K562 (cell line): ENCODE measurements around the gene MAPK4. TPM values are rescaled to one million over a fixed set of nuclear protein-coding genes. Genes with fewer than 3 reads are reported as not detected.

Experiments
- ATAC-seq: fragments of 200-7000 bp; cut with Tn5 transposase; 3 replicates; pipeline ENCODE4 v1.9.1; 2020; ENCODE audit warnings: moderate library complexity
- BruUV-seq: library from RNA; stranded (reverse); fragments of 400-500 nt; replicated peaks from 2 replicates; lab custom pipeline; 2021; lab: Mats Ljungman, UMichigan
- CTCF ChIA-PET: fragments of 300-600 bp; formaldehyde crosslinking; extraction: SDS; loops from one replicate; lab custom pipeline; 2021; ENCODE audit warnings: low intra/inter-chr PET ratio; lab: Yijun Ruan, JAX
- POLR2A ChIA-PET: fragments of 300-600, 350-650 bp; sonication (Branson Sonifier 250); formaldehyde crosslinking; extraction: SDS; loops from one replicate; lab custom pipeline; 2021; ENCODE audit warnings: antibody characterized with exemption, inconsistent platforms; lab: Yijun Ruan, JAX
- DNase-seq, 4 experiments: peaks; one replicate each; pipeline versions ENCODE4 v3.0.0 to v3.0.0-alpha.2; 2011 to 2018; ENCODE audit warnings: low spot score in 3 of 4, mixed read lengths in 3 of 4; ENCODE audit errors: extremely low read depth in 1 of 4
- FAIRE-seq: peaks from 2 replicates; lab custom pipeline; 2011; peaks lifted over from hg19 to GRCh38; lab: Jason Lieb, UNC
- H2AFZ ChIP-seq: 2 replicates; pipeline ENCODE4 v1.6.0; 2011; ENCODE audit warnings: low read depth, low read length, control low read depth, inconsistent platforms
- H3K27ac ChIP-seq: fragments of 200-600 bp; 3 replicates; pipeline ENCODE4 v1.8.0; 2011; ENCODE audit warnings: low read depth, mild to moderate bottlenecking, control low read depth, inconsistent platforms, low read length, moderate library complexity, mixed read lengths; ENCODE audit errors: extremely low read depth
- H3K27me3 ChIP-seq, 2 experiments: fragments of 300-600 bp in 1 of 2; 2 replicates in 1 of 2; 3 replicates in 1 of 2; pipeline versions ENCODE4 v1.6.0 to v1.8.0; 2011; ENCODE audit warnings: inconsistent platforms in 2 of 2, low read length in 2 of 2, mild to moderate bottlenecking in 1 of 2, mixed read lengths in 1 of 2, moderate library complexity in 1 of 2; ENCODE audit not compliant: control insufficient read depth in 2 of 2, insufficient read depth in 2 of 2
- H3K36me3 ChIP-seq: fragments of 300-600 bp; 3 replicates; pipeline ENCODE4 v1.8.0; 2011; ENCODE audit warnings: mild to moderate bottlenecking, low read length, inconsistent platforms; ENCODE audit not compliant: control insufficient read depth, insufficient read depth
- H3K4me1 ChIP-seq, 2 experiments: fragments of 200-600 bp in 1 of 2; replicated peaks in 1 of 2; 2 replicates in 1 of 2; 3 replicates in 1 of 2; pipeline versions ENCODE4 v1.5.1 to v1.8.0; 2011; ENCODE audit warnings: inconsistent platforms in 2 of 2, low read length in 2 of 2, mild to moderate bottlenecking in 1 of 2, mixed read lengths in 1 of 2, moderate library complexity in 1 of 2; ENCODE audit not compliant: control insufficient read depth in 2 of 2, insufficient read depth in 2 of 2
- H3K4me2 ChIP-seq: 2 replicates; pipeline ENCODE4 v1.6.1; 2011; ENCODE audit warnings: low read length, control low read depth, inconsistent platforms, mixed read lengths; ENCODE audit not compliant: insufficient read depth
- H3K4me3 ChIP-seq: fragments of 200-600 bp; sonication (generic), shearing (Covaris generic); 2 replicates; pipeline ENCODE4 v1.5.1; 2016; ENCODE audit warnings: control low read depth, inconsistent platforms
- H3K79me2 ChIP-seq: fragments of 200-600 bp; 3 replicates; pipeline ENCODE4 v1.8.0; 2011; ENCODE audit warnings: low read length, inconsistent platforms; ENCODE audit not compliant: control insufficient read depth, insufficient read depth
- H3K9ac ChIP-seq, 2 experiments: 2 replicates each; pipeline versions ENCODE4 v1.6.0 to v1.6.1; 2011; ENCODE audit warnings: low read depth in 2 of 2, low read length in 2 of 2, control low read depth in 1 of 2, inconsistent platforms in 1 of 2, mild to moderate bottlenecking in 1 of 2, mixed read lengths in 1 of 2; ENCODE audit not compliant: insufficient read depth in 1 of 2
- H3K9me1 ChIP-seq: one replicate; pipeline ENCODE4 v1.6.0; 2011; ENCODE audit warnings: inconsistent platforms, mild to moderate bottlenecking, low read length, moderate library complexity; ENCODE audit not compliant: control insufficient read depth, insufficient read depth
- H3K9me3 ChIP-seq: replicated peaks from 2 replicates; pipeline ENCODE4 v1.5.1; 2011; ENCODE audit warnings: low read depth, low read length, inconsistent platforms; ENCODE audit not compliant: control insufficient read depth, insufficient read depth
- H4K20me1 ChIP-seq: replicated peaks from 2 replicates; pipeline ENCODE4 v1.6.1; 2011; ENCODE audit warnings: low read length, inconsistent platforms, mixed read lengths; ENCODE audit not compliant: control insufficient read depth, insufficient read depth
- CXXC5 ChIP-seq: fragments of 250-450 bp; sonication (Bioruptor Pico); IDR thresholded peaks from 2 replicates; pipeline ENCODE4 v1.8.0; 2022; ENCODE audit warnings: inconsistent platforms, mild to moderate bottlenecking, moderate library complexity
- DNMT1 ChIP-seq: fragments of 450-650 bp; IDR thresholded peaks from 2 replicates; pipeline ENCODE4 v1.6.1; 2016; ENCODE audit warnings: antibody characterized with exemption, mild to moderate bottlenecking
- KAT8 ChIP-seq: fragments of 450-650 bp; IDR thresholded peaks from 2 replicates; pipeline ENCODE4 v1.6.1; 2016; ENCODE audit warnings: low read depth, mild to moderate bottlenecking
- KLF13 ChIP-seq: fragments of 450-650 bp; IDR thresholded peaks from 2 replicates; pipeline ENCODE4 v1.6.1; 2016; ENCODE audit warnings: missing genetic modification characterization, low read depth, mild to moderate bottlenecking, missing compliant biosample characterization, moderate library complexity, borderline replicate concordance
- PREB ChIP-seq: sonication (generic); formaldehyde crosslinking; IDR thresholded peaks from 2 replicates; pipeline ENCODE4 v1.8.1; 2023; ENCODE audit warnings: mild to moderate bottlenecking, missing genetic modification reagents
- RCOR1 ChIP-seq, 2 experiments: IDR thresholded peaks; 2 replicates each; pipeline ENCODE4 v1.6.1; 2012; ENCODE audit warnings: low read depth in 2 of 2, low read length in 2 of 2, borderline replicate concordance in 1 of 2, improper control_type of control experiment in 1 of 2
- RFX5 ChIP-seq: IDR thresholded peaks from 2 replicates; pipeline ENCODE4 v1.6.1; 2011; ENCODE audit warnings: low read depth, mild to moderate bottlenecking, improper control_type of control experiment, low read length
- SAFB ChIP-seq: fragments of 200-400 bp; formaldehyde crosslinking; IDR thresholded peaks from 2 replicates; pipeline ENCODE4 v1.6.1; 2017; ENCODE audit warnings: low read depth, low read length, borderline replicate concordance
- SMAD2 ChIP-seq: fragments of 150-350 bp; IDR thresholded peaks from 2 replicates; pipeline ENCODE4 v1.6.1; 2014; ENCODE audit warnings: low read depth, mild to moderate bottlenecking, low read length
- TAF15 ChIP-seq: fragments of 200-400 bp; formaldehyde crosslinking; IDR thresholded peaks from 2 replicates; pipeline ENCODE4 v1.6.1; 2017; ENCODE audit warnings: mild to moderate bottlenecking, low read depth, low read length, moderate library complexity
- TEAD2 ChIP-seq: fragments of 450-650 bp; IDR thresholded peaks from 2 replicates; pipeline ENCODE4 v1.6.1; 2016; ENCODE audit warnings: missing genetic modification characterization, control low read depth, missing compliant biosample characterization
- ZFP36 ChIP-seq: fragments of 150-350 bp; IDR thresholded peaks from 2 replicates; pipeline ENCODE4 v1.6.1; 2018; ENCODE audit warnings: low read length, low read depth; ENCODE audit not compliant: partially characterized antibody
- ZNF584 ChIP-seq: fragments of 200-800 bp; sonication (Bioruptor generic); IDR thresholded peaks from 2 replicates; pipeline ENCODE4 v1.6.1; 2016; ENCODE audit warnings: low read depth, mild to moderate bottlenecking, missing genetic modification characterization, missing compliant biosample characterization
- WGBS: fragments of 100-300 bp; shearing (Covaris generic); methylation state at CpG from one replicate; pipeline ENCODE4 v1.1.6; 2016; ENCODE audit warnings: low coverage, mixed read lengths; ENCODE audit not compliant: insufficient coverage; ENCODE audit errors: missing lambda C conversion rate; 5-methylcytosine and 5-hydroxymethylcytosine counted together
- in situ Hi-C: fragments of 300-500 bp; cut with MboI; formaldehyde crosslinking; loops from 4 replicates; pipeline ENCODE4 v1.15.0; 2018; ENCODE audit warnings: inconsistent platforms, mixed read lengths
- intact Hi-C: fragments of 100-400 bp; cut with micrococcal nuclease; formaldehyde crosslinking; loops from 2 replicates; pipeline ENCODE4 v1.14.2; 2022
- polyA plus RNA-seq, 8 experiments: library from polyadenylated mRNA; depleted of rRNA in 4 of 8; stranded (reverse) in 5 of 8; unstranded in 3 of 8; fragments of >200 nt; fragmentation: Nextera tagmentation in 2 of 8; fragmentation: Illumina TruSeq in 1 of 8; extraction: Ambion mirVana in 2 of 8; extraction: Trizol in 1 of 8; gene quantifications; 2 replicates each; pipeline versions ENCODE4 v1.2.1 to v1.2.3, GENCODE V29; 2011 to 2014; ENCODE audit warnings: inconsistent platforms in 1 of 8, missing spikeins in 1 of 8
- total RNA-seq, 7 experiments: library from RNA; depleted of rRNA in 6 of 7; stranded (reverse); fragments of >200 nt in 6 of 7; fragmentation: Illumina TruSeq in 2 of 7; extraction: Trizol in 2 of 7; gene quantifications; 2 replicates each; pipeline versions ENCODE4 v1.2.1 to v1.2.3, GENCODE V29; 2011 to 2021; ENCODE audit warnings: low replicate concordance in 1 of 7
- TF ChIP-seq, protein P1 (sequence below): fragments of 250-450 bp; sonication (Bioruptor Pico); IDR thresholded peaks from 2 replicates; pipeline ENCODE4 v1.8.0; 2022; ENCODE audit warnings: moderate library complexity, mild to moderate bottlenecking, inconsistent platforms
- TF ChIP-seq, protein P2 (sequence below): fragments of 250-450 bp; sonication (Bioruptor Pico); IDR thresholded peaks from 2 replicates; pipeline ENCODE4 v1.5.0; 2021; ENCODE audit warnings: mild to moderate bottlenecking, moderate library complexity

Gene MAPK4
- total and polyA plus RNA-seq, 9 of the 15 experiments (the other 6 are each of a cell fraction or from before 2014, with no cell fraction given): not detected

DNA sequence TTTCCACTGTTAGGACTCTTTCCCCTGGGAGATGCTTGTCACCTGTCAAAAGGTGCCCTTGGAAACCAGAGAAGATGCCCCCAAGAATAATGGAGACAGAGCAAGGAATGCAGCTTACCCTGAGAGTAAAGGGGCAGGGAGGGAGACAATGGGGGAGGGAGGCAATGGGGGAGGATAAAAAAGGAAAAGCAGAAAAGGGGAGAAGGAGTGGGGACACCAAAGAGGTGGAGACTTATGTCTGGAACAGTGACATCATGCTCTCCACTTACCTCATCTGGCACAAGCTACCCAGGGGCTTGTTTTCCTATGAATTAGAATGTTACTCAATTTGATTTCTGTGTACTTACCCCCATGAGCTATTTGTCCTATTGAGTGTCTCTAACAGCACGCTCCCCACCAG is 192.1 kb downstream of the MAPK4 start:
- no peaks in the 10 kb centered on the region for H3K79me2 ChIP-seq
- WGBS: 0% methylated on average over 1 of the region's 1 CpG
- TF ChIP-seq TEAD2 (tag) (no peak), SMAD2 (no peak), ZFP36 (no peak), RFX5 (no peak), KLF13 (no peak), KAT8 (no peak), PREB (no peak), SAFB (no peak), DNMT1 (no peak), RCOR1 (IDR thresholded peaks at IDR 0.05; ENCODE audit: borderline replicate concordance in 1 of 2, low read depth in 2 of 2, low read length in 2 of 2) (no peak), CXXC5 (CRISPR knock-in tag) (no peak), TAF15 (no peak), ZNF584 (CRISPR knock-in tag) (no peak)
- TF ChIP-seq, protein P1, sequence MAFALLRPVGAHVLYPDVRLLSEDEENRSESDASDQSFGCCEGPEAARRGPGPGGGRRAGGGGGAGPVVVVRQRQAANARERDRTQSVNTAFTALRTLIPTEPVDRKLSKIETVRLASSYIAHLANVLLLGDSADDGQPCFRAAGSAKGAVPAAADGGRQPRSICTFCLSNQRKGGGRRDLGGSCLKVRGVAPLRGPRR (CRISPR knock-in tag): no peak
- TF ChIP-seq, protein P2, sequence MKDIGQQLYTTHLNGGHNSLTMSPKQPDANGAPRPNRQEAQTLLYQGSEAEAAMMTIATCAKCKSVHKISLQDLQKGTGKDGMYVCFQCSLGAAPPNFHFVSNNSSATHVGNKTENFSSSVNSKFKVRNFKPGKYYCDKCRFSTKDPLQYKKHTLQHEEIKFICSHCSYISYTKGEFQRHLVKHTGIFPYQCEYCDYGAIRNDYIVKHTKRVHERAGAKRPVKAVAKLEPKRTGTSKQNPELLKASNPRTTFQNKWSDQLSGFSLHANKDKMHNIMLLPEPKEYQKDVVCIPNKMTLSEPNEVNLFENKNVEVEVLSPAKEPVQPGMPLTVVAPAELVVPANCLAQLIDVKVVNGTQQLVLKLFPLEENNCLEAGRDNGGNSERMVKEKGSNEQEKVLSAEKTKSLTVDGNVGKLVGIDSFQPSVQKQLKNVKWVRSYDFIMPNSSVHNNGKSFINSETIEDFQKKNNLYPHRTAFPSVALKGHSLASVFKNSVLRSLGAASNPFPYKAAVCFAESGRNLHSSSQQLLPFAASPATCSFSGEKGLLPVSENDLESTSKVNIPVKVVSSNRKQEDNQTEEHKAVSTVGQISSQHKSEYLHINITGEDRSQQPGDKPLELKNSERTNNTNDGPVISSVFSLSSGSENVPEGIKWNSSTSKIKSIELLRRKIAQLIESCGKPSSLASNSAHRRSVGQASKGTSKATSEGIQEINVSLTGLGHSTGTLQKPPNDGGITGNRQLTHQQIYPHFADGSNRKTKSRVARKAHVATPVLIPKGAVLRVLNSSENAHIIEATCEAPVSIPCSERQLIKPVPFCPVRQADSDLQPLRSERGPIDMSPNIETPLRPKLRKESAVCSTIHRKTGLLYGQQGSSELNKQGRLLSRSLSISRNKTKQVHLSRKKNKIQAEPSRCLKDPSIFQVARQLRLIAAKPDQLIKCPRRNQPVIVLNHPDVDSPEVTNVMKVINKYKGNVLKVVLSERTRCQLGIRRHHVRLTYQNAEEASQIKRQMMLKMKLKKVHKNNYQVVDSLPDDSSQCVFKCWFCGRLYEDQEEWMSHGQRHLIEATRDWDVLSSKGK (CRISPR knock-in tag): no peak
- TF ChIP-seq, all 486 proteins: peak for 0
- no TSS peak for BruUV-seq
- Histone ChIP-seq H2AFZ (no peak overlapping the region), H3K4me3 (no peak overlapping the region), H3K9me1 (no peaks in the 10 kb centered on the region), H3K36me3 (no peaks in the 10 kb centered on the region), H3K9me3 (no peaks in the 10 kb centered on the region), H3K9ac (no peak overlapping the region), H3K27ac (no peak overlapping the region), H3K4me2 (no peak overlapping the region), H4K20me1 (no peaks in the 10 kb centered on the region), H3K27me3 (peaks cover 0 to 12% of the 10 kb centered on the region in 2 experiments; a peak in 1 of 5 replicates), H3K4me1 (no peaks in the 10 kb centered on the region)
- ATAC-seq (no peak), DNase-seq (no peak), FAIRE-seq (no peak)
- intact Hi-C loops: no loop called here
- in situ Hi-C loops: no loop called here
- ChIA-PET POLR2A (interaction anchor here (1.1 kb wide), 1 partner anchor 16 kb away, joined by 3 read pairs; no protein-coding TSS in a partner anchor), CTCF (no interaction called here)
